HCT116 (cell line): ENCODE measurements around the gene IRF9. TPM values are rescaled to one million over a fixed set of nuclear protein-coding genes. Genes with fewer than 3 reads are reported as not detected.

Experiments
- ATAC-seq: fragments of 200-7000 bp; cut with Tn5 transposase; 2 replicates; pipeline ENCODE4 v1.9.1; 2020; ENCODE audit warnings: mild to moderate bottlenecking, moderate library complexity
- BruUV-seq: library from RNA; stranded (reverse); fragments of 400-500 nt; replicated peaks from 2 replicates; lab custom pipeline; 2021; lab: Mats Ljungman, UMichigan
- CTCF ChIA-PET: fragments of 300-600 bp; sonication (Branson Sonifier 250); formaldehyde crosslinking; loops from one replicate; lab custom pipeline; 2021; ENCODE audit warnings: antibody characterized with exemption; lab: Charles Lee
- POLR2A ChIA-PET: fragments of 300-600, 350-600 bp; sonication (Branson Sonifier 250); formaldehyde crosslinking; loops from one replicate; lab custom pipeline; 2021; ENCODE audit warnings: antibody characterized with exemption; lab: Charles Lee
- RAD21 ChIA-PET, 2 experiments: fragments of 300-600 bp; sonication (Branson Sonifier 250); formaldehyde crosslinking; loops; one replicate each; lab custom pipeline; 2023; ENCODE audit warnings: low total read pairs in 2 of 2; ENCODE audit not compliant: uncharacterized antibody in 2 of 2, unreplicated experiment in 2 of 2, low non-redundant PET in 1 of 2; lab: Charles Lee
- DNase-seq: peaks from one replicate; pipeline ENCODE4 v3.0.0-alpha.2; 2010; ENCODE audit warnings: low read depth, low spot score
- H2AFZ ChIP-seq: fragments of 200-600 bp; shearing (Covaris generic), sonication (generic); 2 replicates; pipeline ENCODE4 v1.6.1; 2017; ENCODE audit warnings: low read depth, mixed run types, mixed read lengths, antibody characterized with exemption, low read length; ENCODE audit not compliant: poor library complexity, severe bottlenecking
- H3K27ac ChIP-seq: 2 replicates; pipeline ENCODE4 v1.5.1; 2012; ENCODE audit warnings: low read depth, low read length
- H3K27me3 ChIP-seq: fragments of 200-600 bp; sonication (generic); 2 replicates; pipeline ENCODE4 v1.6.1; 2016; ENCODE audit warnings: mixed run types, low read length, mixed read lengths; ENCODE audit not compliant: insufficient read depth
- H3K36me3 ChIP-seq, 2 experiments: fragments of 200-500 bp in 1 of 2; fragments of 200-600 bp in 1 of 2; sonication (Bioruptor generic) in 1 of 2; sonication (generic) in 1 of 2; 2 replicates each; pipeline versions ENCODE4 v1.5.1 to v1.6.1; 2014 to 2016; ENCODE audit warnings: low read length in 2 of 2, inconsistent platforms in 1 of 2, mixed read lengths in 1 of 2, mixed run types in 1 of 2; ENCODE audit not compliant: insufficient read depth in 2 of 2, control insufficient read depth in 1 of 2
- H3K4me1 ChIP-seq, 2 experiments: fragments of 200-600 bp in 1 of 2; sonication (generic) in 1 of 2; 2 replicates each; pipeline versions ENCODE4 v1.5.1 to v1.6.1; 2012 to 2017; ENCODE audit warnings: low read length in 2 of 2, inconsistent platforms in 1 of 2, mild to moderate bottlenecking in 1 of 2, mixed read lengths in 1 of 2, mixed run types in 1 of 2, moderate library complexity in 1 of 2; ENCODE audit not compliant: insufficient read depth in 2 of 2, control insufficient read depth in 1 of 2
- H3K4me2 ChIP-seq: fragments of 200-600 bp; sonication (generic); 2 replicates; pipeline ENCODE4 v1.6.1; 2017; ENCODE audit warnings: mixed run types, low read length, mixed read lengths
- H3K4me3 ChIP-seq, 2 experiments: fragments of 200-600 bp in 1 of 2; sonication (generic) in 1 of 2; replicated peaks in 1 of 2; 2 replicates each; pipeline ENCODE4 v1.5.1; 2011 to 2016; ENCODE audit warnings: low read length in 2 of 2, control low read depth in 1 of 2, low read depth in 1 of 2, mild to moderate bottlenecking in 1 of 2, mixed read lengths in 1 of 2, mixed run types in 1 of 2
- H3K79me2 ChIP-seq: fragments of 200-600 bp; sonication (generic); 2 replicates; pipeline ENCODE4 v1.6.1; 2017; ENCODE audit warnings: mild to moderate bottlenecking, mixed run types, low read length, moderate library complexity, mixed read lengths; ENCODE audit not compliant: insufficient read depth
- H3K9ac ChIP-seq: fragments of 200-600 bp; sonication (generic); 2 replicates; pipeline ENCODE4 v1.6.1; 2016; ENCODE audit warnings: low read length, mixed read lengths
- H3K9me2 ChIP-seq: fragments of 200-600 bp; sonication (generic), shearing (Covaris generic); 2 replicates; pipeline ENCODE4 v1.6.1; 2017; ENCODE audit warnings: mixed run types, mild to moderate bottlenecking, moderate library complexity; ENCODE audit not compliant: insufficient read depth
- H3K9me3 ChIP-seq, 2 experiments: fragments of 200-500 bp in 1 of 2; fragments of 200-600 bp in 1 of 2; sonication (Bioruptor generic) in 1 of 2; sonication (generic) in 1 of 2; 2 replicates each; pipeline ENCODE4 v1.6.1; 2014 to 2017; ENCODE audit warnings: low read length in 2 of 2, mixed read lengths in 2 of 2, inconsistent platforms in 1 of 2, low read depth in 1 of 2, mild to moderate bottlenecking in 1 of 2, mixed run types in 1 of 2, moderate library complexity in 1 of 2; ENCODE audit not compliant: control insufficient read depth in 1 of 2, insufficient read depth in 1 of 2
- H4K20me1 ChIP-seq: fragments of 200-600 bp; sonication (generic), shearing (Covaris generic); 2 replicates; pipeline ENCODE4 v1.6.1; 2017; ENCODE audit warnings: mixed run types, mild to moderate bottlenecking, moderate library complexity; ENCODE audit not compliant: insufficient read depth
- CBX3 ChIP-seq: IDR thresholded peaks from 2 replicates; pipeline ENCODE4 v1.6.1; 2012; ENCODE audit warnings: low read depth
- CEBPB ChIP-seq: IDR thresholded peaks from 2 replicates; pipeline ENCODE4 v1.6.1; 2012; ENCODE audit warnings: low read depth
- ELF1 ChIP-seq: IDR thresholded peaks from 2 replicates; pipeline ENCODE4 v1.6.1; 2012; ENCODE audit warnings: low read depth, borderline replicate concordance
- EZH2 ChIP-seq: fragments of 200-600 bp; sonication (generic); IDR thresholded peaks from 2 replicates; pipeline ENCODE4 v1.6.1; 2017; ENCODE audit warnings: antibody characterized with exemption, mixed run types
- JUND ChIP-seq: IDR thresholded peaks from 2 replicates; pipeline ENCODE4 v1.6.1; 2012
- RAD21 ChIP-seq: IDR thresholded peaks from 2 replicates; pipeline ENCODE4 v1.6.1; 2012; ENCODE audit warnings: low read depth, mild to moderate bottlenecking
- SIN3A ChIP-seq: IDR thresholded peaks from 2 replicates; pipeline ENCODE4 v1.6.1; 2012; ENCODE audit warnings: low read depth
- SRF ChIP-seq: IDR thresholded peaks from 2 replicates; pipeline ENCODE4 v1.6.1; 2012; ENCODE audit warnings: low read depth
- YY1 ChIP-seq: IDR thresholded peaks from 2 replicates; pipeline ENCODE4 v1.6.1; 2011; ENCODE audit warnings: low read length, low read depth, moderate library complexity, mild to moderate bottlenecking; ENCODE audit not compliant: insufficient replicate concordance; ENCODE audit errors: extremely low read depth
- ZFX ChIP-seq: fragments of 450-650 bp; IDR thresholded peaks from 2 replicates; pipeline ENCODE4 v1.6.1; 2017
- intact Hi-C: fragments of 100-400 bp; cut with micrococcal nuclease; formaldehyde crosslinking; loops from 2 replicates; pipeline ENCODE4 v1.10.0; 2022
- total RNA-seq: library from RNA; stranded (reverse); gene quantifications from one replicate; pipeline ENCODE4 v1.2.1, GENCODE V29; 2021; ENCODE audit not compliant: unreplicated experiment
- TF ChIP-seq, protein P1 (sequence below): IDR thresholded peaks from 2 replicates; pipeline ENCODE4 v1.6.1; 2012
- TF ChIP-seq, protein P2 (sequence below): IDR thresholded peaks from 2 replicates; pipeline ENCODE4 v1.6.1; 2012

IRF9 gene
- total RNA-seq, 1 experiment from 2014 or later, result 21.7 TPM

DNA sequence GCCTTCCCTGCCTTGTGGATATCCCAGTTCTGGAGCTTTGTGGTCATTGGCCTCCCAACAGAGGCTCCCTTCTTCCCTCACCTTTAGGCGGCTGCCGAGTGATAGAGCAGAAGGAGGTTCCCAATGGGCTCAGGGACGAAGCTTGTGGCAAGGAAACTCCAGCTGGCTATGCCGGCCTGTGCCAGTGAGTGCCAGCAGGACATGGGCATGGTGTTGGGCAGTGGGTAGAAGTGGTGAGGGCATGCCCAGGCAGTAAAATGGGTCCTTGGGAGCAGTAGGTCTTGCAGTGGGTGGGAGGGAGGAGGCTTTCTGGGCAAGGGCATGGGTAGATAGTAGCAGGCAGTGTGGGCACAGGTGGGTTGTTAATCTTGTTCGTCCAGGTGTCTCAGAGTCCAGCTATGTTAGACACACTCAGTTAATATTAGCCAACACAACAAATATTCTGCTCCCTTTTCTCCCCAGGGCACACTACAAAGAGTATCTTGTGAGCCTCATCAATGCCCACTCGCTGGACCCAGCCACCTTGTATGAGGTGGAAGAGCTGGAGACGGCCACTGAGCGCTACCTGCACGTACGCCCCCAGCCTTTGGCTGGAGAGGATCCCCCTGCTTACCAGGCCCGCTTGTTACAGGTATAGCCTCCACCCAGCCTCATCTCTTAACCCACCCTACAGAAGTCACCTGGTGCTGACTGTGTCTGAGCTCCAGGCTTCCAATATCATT is 1.1 kb upstream of the IRF9 start:
- no peaks in the 10 kb centered on the region for H3K79me2 ChIP-seq
- H3K9ac ChIP-seq, result no peak overlapping the region
- intact Hi-C loops, result loop anchor here (2.0 kb wide), 1 partner anchor 45 kb away; the partner anchor contains the start of genes DCAF11 and NRL
- POLR2A ChIA-PET, result interaction anchor here (1.0 to 3.1 kb wide), 5 partner anchors 13 to 82 kb away, joined by 3 to 18 read pairs (median 9); partner anchors contain the start of genes DCAF11, NRL, PCK2 and PSME2
- DNase-seq (no peak), ATAC-seq (no peak)
- no peak overlapping the region for H3K4me3 ChIP-seq
- CTCF ChIA-PET, result interaction anchor here (1.0 to 3.2 kb wide), 6 partner anchors 13 to 51 kb away, joined by 3 to 19 read pairs (median 7); partner anchors contain the start of genes EMC9, PSME1, PSME2 and RNF31
- H3K27me3 ChIP-seq, result no peaks in the 10 kb centered on the region
- no TSS peak for BruUV-seq
- H4K20me1 ChIP-seq, result no peaks in the 10 kb centered on the region
- H3K4me2 ChIP-seq, result no peak overlapping the region
- peaks cover 27 to 44% of the 10 kb centered on the region in 2 experiments; a peak in 3 of 4 replicates for H3K36me3 ChIP-seq
- RAD21 ChIA-PET, result interaction anchor here in 1 of 2 experiments (1.1 kb wide), 1 partner anchor 102 kb away, joined by 3 read pairs; no protein-coding TSS in a partner anchor
- no peaks in the 10 kb centered on the region for H3K9me2 ChIP-seq
- H3K4me1 ChIP-seq, result peaks cover 15 to 21% of the 10 kb centered on the region in 2 experiments
- H2AFZ ChIP-seq, result no peak overlapping the region
- peak overlapping the region; percentile 84 for H3K27ac ChIP-seq
- TF ChIP-seq, protein P1, sequence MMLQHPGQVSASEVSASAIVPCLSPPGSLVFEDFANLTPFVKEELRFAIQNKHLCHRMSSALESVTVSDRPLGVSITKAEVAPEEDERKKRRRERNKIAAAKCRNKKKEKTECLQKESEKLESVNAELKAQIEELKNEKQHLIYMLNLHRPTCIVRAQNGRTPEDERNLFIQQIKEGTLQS, result no peak
- TF ChIP-seq CEBPB (no peak), JUND (no peak), RAD21 (no peak), ELF1 (no peak), SRF (no peak), SIN3A (no peak), ZFX (no peak), YY1 (no peak), CBX3 (no peak), EZH2 (no peak)
- TF ChIP-seq, protein P2, sequence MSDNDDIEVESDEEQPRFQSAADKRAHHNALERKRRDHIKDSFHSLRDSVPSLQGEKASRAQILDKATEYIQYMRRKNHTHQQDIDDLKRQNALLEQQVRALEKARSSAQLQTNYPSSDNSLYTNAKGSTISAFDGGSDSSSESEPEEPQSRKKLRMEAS, result no peak
- H3K9me3 ChIP-seq, result no peaks in the 10 kb centered on the region
